Endodermal cell (in vitro differentiated cells): ENCODE data around the gene PON3. TPM values are rescaled to one million over a fixed set of nuclear protein-coding genes. Genes with fewer than 3 reads are reported as not detected.

Experiments
- DNase-seq: peaks from one replicate; pipeline ENCODE4 v3.0.0-alpha.2; 2017
- H3K27ac ChIP-seq: 2 replicates; pipeline ENCODE4 v1.5.1; 2013; ENCODE audit warnings: mild to moderate bottlenecking, low read depth, low read length, moderate library complexity
- H3K27me3 ChIP-seq: 2 replicates; pipeline ENCODE4 v1.6.1; 2013; ENCODE audit warnings: mild to moderate bottlenecking, low read length, moderate library complexity; ENCODE audit not compliant: insufficient read depth, control insufficient read depth, poor library complexity, severe bottlenecking
- H3K36me3 ChIP-seq: 2 replicates; pipeline ENCODE4 v1.7.0; 2013; ENCODE audit warnings: mild to moderate bottlenecking, low read length, moderate library complexity; ENCODE audit not compliant: control insufficient read depth, insufficient read depth
- H3K4me1 ChIP-seq: one replicate; pipeline ENCODE4 v1.7.0; 2013; ENCODE audit warnings: low read length; ENCODE audit not compliant: control insufficient read depth, insufficient read depth
- H3K4me3 ChIP-seq: 2 replicates; pipeline ENCODE4 v1.5.1; 2013; ENCODE audit warnings: mild to moderate bottlenecking, low read length, moderate library complexity
- H3K9ac ChIP-seq: 2 replicates; pipeline ENCODE4 v1.6.1; 2013; ENCODE audit warnings: mild to moderate bottlenecking, low read length, moderate library complexity; ENCODE audit not compliant: poor library complexity, severe bottlenecking; ENCODE audit errors: extremely low read depth
- H3K9me3 ChIP-seq: 2 replicates; pipeline ENCODE4 v1.6.1; 2013; ENCODE audit warnings: mild to moderate bottlenecking, low read length, moderate library complexity; ENCODE audit not compliant: control insufficient read depth
- H3K27ac Mint-ChIP-seq: 2 replicates; pipeline ENCODE4 v1.8.0; 2020; ENCODE audit warnings: mixed read lengths
- H3K27me3 Mint-ChIP-seq: 2 replicates; pipeline ENCODE4 v1.8.0; 2021; ENCODE audit warnings: mild to moderate bottlenecking, mixed read lengths; ENCODE audit not compliant: insufficient read depth
- H3K36me3 Mint-ChIP-seq: 2 replicates; pipeline ENCODE4 v1.8.0; 2020; ENCODE audit warnings: low read depth, mixed read lengths
- H3K4me1 Mint-ChIP-seq: 2 replicates; pipeline ENCODE4 v1.8.0; 2020; ENCODE audit warnings: mixed read lengths
- H3K4me3 Mint-ChIP-seq: 2 replicates; pipeline ENCODE4 v1.8.0; 2020; ENCODE audit warnings: mild to moderate bottlenecking, moderate library complexity, mixed read lengths
- H3K9me3 Mint-ChIP-seq: 2 replicates; pipeline ENCODE4 v1.8.0; 2020; ENCODE audit warnings: mild to moderate bottlenecking, mixed read lengths
- CTCF ChIP-seq: fragments of 200-600 bp; sonication (generic); conservative IDR thresholded peaks from 2 replicates; pipeline ENCODE4 v1.5.0; 2021; ENCODE audit warnings: antibody characterized with exemption, mild to moderate bottlenecking
- WGBS, 2 experiments: methylation state at CpG; one replicate each; pipeline versions ENCODE4 v1.1.5 to v1.1.7; 2013; ENCODE audit warnings: missing lambda C conversion rate in 2 of 2, mixed read lengths in 1 of 2; ENCODE audit not compliant: insufficient coverage in 1 of 2, insufficient read length in 1 of 2; 5-methylcytosine and 5-hydroxymethylcytosine counted together
- long read RNA-seq, 4 experiments: library from polyadenylated mRNA in 2 of 4; library from RNA in 1 of 4; library from capped mRNA in 1 of 4; stranded (forward) in 3 of 4; unstranded in 1 of 4; transcript quantifications; one replicate each; pipeline ENCODE4 v2.0.0, GENCODE V29; 2020 to 2021; ENCODE audit warnings: inconsistent platforms in 1 of 4
- polyA plus RNA-seq, 2 experiments: library from polyadenylated mRNA; stranded (reverse); fragments of 50-300 nt; gene quantifications; one replicate each; pipeline ENCODE4 v1.2.3, GENCODE V29; 2013
- total RNA-seq, 2 donors: library from RNA; stranded (reverse); fragmentation: NEBNext Ultra II Directional in 1 of 2; extraction: Animal tissue kit (Norgen Biotek cat#: 25700) in 1 of 2; gene quantifications; 2 replicates in 1 of 2; 3 replicates in 1 of 2; pipeline ENCODE4 v1.2.1, GENCODE V29; 2021

The PON3 gene
- under 1 TPM in 1 of 2 donors, not detected in 1; 0.55 TPM for total RNA-seq
- polyA plus RNA-seq (2013, experiment 1 of 2): not detected
- polyA plus RNA-seq (2013, experiment 2 of 2): 0.50 TPM
- long read RNA-seq, experiment 1: 0 reads
- long read RNA-seq, experiment 2: 0 reads
- long read RNA-seq, experiment 3: 0 reads
- long read RNA-seq, experiment 4: 0 reads

GRCh38 chr7:95396136-95397032 lies at the start of gene PON3:
Gene PON3, minus strand, starts transcription at chr7:95396375. Its CDS starts 25 bp downstream, at chr7:95396350.
- Mint-ChIP-seq H3K9me3 (no peaks in the 10 kb centered on the region), H3K27me3 (peaks cover 3% of the 10 kb centered on the region), H3K4me1 (no peaks in the 10 kb centered on the region), H3K36me3 (no peaks in the 10 kb centered on the region), H3K4me3 (peak within 1 kb of the TSS; percentile 59), H3K27ac (no peak within 1 kb of the TSS)
- Histone ChIP-seq H3K27ac (no peak within 1 kb of the TSS), H3K9me3 (no peaks in the 10 kb centered on the region), H3K4me3 (no peak within 1 kb of the TSS), H3K36me3 (no peaks in the 10 kb centered on the region), H3K4me1 (no peaks in the 10 kb centered on the region), H3K9ac (no peak within 1 kb of the TSS), H3K27me3 (no peaks in the 10 kb centered on the region)
- WGBS, 2 experiments: 93 to 94% methylated on average over 45 to 68 of the region's 68 CpGs
- DNase-seq: peak; percentile 65
- TF ChIP-seq CTCF: peak; percentile 69

- 86 to 88% methylated on average over 1 to 2 of the region's 2 CpGs for WGBS, 2 experiments
- H3K27ac ChIP-seq: no peak overlapping the region
- no peaks in the 10 kb centered on the region for H3K27me3 Mint-ChIP-seq
- no peaks in the 10 kb centered on the region for H3K36me3 Mint-ChIP-seq
- H3K9me3 Mint-ChIP-seq: no peaks in the 10 kb centered on the region
- TF ChIP-seq CTCF: no peak
- no peaks in the 10 kb centered on the region for H3K36me3 ChIP-seq
- H3K9ac ChIP-seq: no peak overlapping the region
- H3K27ac Mint-ChIP-seq: no peak overlapping the region
- H3K27me3 ChIP-seq: no peaks in the 10 kb centered on the region
- no peaks in the 10 kb centered on the region for H3K9me3 ChIP-seq
- H3K4me1 Mint-ChIP-seq: peaks cover 15% of the 10 kb centered on the region
- H3K4me1 ChIP-seq: peaks cover 4% of the 10 kb centered on the region
- no peak for DNase-seq
- H3K4me3 Mint-ChIP-seq: no peak overlapping the region
- H3K4me3 ChIP-seq: no peak overlapping the region
These were observed 48.6 kb upstream of the PON3 start for GRCh38 chr7:95444796-95445195.

GRCh38 chr7:95441042-95441823 lies 45.1 kb upstream of the PON3 start:
- WGBS, 2 experiments: 83 to 89% methylated on average over 3 to 6 of the region's 7 CpGs
- Histone ChIP-seq H3K4me1 (peaks cover 4% of the 10 kb centered on the region), H3K27ac (no peak overlapping the region), H3K9me3 (no peaks in the 10 kb centered on the region), H3K27me3 (no peaks in the 10 kb centered on the region), H3K9ac (no peak overlapping the region), H3K36me3 (no peaks in the 10 kb centered on the region), H3K4me3 (no peak overlapping the region)
- Mint-ChIP-seq H3K27ac (peak overlapping the region; percentile 77), H3K9me3 (no peaks in the 10 kb centered on the region), H3K36me3 (no peaks in the 10 kb centered on the region), H3K4me1 (peaks cover 15% of the 10 kb centered on the region), H3K4me3 (no peak overlapping the region), H3K27me3 (no peaks in the 10 kb centered on the region)
- no peak for DNase-seq
- no peak for TF ChIP-seq CTCF
